DMS153 treated with DMSO at 0.1 percent for 48 hours (cell line): ENCODE results near the gene MIDN.
"Not testable (repeated sequence)": the region's sequence is repeated elsewhere in the genome, so short reads cannot be mapped to it uniquely, and the experiment has no call there.

Experiments
- DNase-seq: peaks from one replicate; lab custom pipeline; 2025; ENCODE audit not compliant: unreplicated experiment; lab: John Stamatoyannopoulos, UW

The MIDN gene

DNA sequence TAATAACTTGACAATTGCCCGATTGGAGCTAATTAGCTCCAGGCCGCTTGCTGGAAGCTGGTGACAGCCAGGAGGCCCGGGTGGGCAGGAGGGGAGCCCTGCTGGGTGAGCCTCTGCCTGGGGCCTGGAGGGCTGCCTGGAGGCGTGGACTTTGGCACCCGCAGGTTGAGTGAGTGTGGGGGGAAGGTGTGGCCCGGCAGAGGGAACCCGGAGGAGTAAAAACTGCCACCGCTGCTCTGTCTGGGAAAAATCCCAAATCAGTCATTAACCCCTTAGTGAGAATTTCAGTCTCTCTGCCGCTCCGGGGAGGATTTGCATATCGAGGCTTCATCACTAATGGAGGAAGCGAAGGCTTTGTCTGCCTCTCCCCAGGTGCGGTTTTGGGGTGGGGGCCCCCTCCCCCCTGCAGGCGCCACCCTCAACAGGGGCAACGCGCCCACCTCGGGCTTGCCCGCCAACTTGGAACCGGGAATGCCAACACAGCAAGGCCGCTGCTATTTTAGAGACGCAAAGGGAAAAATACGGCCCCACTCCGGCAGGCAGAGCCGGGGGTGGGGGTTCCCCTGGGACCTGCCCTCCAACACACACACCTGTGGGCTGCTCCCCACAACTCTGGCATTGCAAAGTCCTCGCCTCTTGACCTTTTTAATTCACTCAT lies 43.5 kb downstream of the MIDN start:
- DNase-seq: no peak

DNA sequence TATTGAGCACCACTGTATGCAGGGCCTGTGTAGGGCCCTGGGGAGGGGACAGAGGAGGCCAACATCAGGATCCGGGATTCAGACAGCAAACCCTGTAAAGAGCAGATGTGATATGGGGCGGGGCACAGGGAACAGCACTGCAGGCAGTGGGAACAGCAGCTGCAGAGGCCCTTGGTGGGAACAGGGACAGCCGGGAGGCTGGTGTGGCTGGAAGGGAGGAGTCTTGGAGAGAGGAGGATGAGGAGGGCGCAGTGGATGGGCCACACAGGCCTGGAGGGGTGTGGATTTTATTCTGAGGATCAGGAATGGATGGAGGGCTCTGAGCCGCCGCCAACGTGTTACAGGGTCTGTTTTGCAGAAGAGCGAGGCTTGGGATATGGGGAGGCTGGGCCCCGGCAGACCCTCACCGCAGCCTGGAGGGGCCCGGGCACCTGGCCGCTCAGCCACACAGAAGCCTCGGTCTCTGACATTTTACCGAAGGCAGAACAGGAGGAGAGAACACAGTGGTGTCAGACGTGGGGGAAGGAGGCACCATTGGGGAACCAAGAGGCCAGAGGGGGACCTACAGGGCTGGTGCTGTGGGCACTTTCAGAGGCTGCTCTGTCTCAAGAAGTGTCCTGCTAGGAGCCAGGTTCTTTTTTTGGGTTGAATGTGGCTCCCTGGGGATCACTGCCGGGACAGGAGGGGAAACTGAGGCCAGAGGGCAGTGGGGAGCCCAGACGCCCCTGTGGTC lies 44.2 kb downstream of the MIDN start:
- no peak for DNase-seq

DNA sequence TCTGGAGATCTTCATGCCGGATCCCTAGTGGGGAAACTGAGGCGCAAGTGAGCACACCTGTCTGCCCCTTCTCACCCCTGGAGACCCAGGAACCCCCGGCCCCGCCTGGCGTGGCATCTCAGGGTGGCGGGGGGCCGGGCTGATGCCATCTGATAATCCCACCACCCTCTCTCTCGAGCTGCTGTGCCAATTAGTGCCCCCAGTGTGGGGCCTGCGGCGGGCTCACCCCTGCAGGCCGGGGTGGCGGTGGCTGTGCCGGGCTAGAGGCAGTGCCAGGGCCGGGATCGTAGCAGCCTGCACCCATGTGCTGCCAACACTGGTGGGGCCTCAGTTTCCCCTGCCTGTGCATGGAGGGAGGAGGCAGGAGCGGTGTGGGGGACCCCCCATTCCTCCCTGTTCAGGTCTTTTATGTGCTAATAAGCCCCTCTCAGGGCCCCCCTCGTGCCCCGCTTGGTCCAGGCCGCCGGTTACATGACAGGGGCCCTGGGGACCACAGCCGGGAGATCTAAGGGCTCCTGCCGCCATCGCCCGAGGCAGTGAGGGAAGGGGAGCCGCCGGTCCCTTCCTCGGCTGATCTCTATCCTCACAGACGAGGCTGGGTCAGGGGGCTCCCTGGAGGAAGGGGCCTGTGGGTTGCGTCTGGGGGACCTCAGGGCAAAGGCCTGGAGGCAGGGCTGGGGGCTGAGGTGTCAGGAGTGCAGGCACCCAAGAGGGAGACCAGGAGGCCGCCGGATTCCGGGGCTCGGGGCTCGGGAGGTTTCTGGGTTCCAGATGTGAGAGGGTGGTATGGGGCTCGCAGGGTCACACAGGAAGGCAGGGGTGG lies 45.6 kb downstream of the MIDN start:
- DNase-seq: no peak

DNA sequence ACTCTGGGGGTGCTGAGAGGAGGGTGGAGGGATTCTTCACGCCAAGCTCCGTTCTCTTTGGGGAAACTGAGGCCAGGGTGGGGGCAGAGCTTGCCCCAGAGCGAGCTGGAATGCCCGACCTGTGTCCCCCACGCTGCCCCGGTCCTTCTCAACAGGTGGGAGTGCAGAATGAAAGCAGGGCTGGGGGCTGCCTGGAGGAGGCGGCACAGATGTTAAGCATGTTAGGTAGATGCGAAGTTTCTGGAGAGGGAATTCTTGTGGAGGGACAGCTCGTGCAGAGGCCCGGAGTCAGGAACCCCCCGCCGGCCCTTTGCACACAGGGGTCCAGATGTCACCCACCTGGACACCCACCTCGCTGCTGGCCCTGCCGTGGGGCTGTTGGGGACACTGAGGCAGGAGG lies 46.3 kb downstream of the MIDN start:
- DNase-seq: no peak

DNA sequence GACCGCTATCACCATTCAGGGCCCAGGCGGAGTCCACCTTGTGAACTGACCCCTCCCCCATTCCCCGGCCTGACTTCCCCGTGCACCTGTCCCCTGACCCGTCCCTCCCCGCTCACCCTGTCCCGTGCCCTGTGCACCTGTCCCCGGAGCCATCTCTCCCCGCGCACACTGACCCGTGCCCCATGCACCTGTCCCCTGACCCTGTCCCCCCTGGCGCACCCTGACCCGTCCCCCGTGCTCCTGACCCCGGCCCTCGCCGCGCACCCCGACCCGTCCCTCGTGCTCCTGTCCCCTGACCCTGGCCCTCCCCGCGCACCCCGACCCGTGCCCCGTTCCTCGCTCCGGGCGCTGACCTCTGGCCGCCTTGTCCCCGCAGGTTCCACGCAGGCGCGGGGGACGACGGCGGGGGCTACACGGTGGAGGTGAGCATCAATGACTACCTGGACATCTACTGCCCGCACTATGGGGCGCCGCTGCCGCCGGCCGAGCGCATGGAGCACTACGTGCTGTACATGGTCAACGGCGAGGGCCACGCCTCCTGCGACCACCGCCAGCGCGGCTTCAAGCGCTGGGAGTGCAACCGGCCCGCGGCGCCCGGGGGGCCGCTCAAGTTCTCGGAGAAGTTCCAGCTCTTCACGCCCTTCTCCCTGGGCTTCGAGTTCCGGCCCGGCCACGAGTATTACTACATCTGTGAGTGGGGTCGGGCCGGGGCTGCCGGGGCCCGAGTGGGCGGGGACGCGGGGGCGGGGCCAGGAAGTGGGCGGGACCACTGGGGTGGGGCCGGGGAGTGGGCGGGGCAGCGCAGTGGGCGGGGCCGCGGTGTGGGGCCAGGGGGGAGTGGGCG lies 47.0 kb downstream of the MIDN start:
- DNase-seq: no peak

DNA sequence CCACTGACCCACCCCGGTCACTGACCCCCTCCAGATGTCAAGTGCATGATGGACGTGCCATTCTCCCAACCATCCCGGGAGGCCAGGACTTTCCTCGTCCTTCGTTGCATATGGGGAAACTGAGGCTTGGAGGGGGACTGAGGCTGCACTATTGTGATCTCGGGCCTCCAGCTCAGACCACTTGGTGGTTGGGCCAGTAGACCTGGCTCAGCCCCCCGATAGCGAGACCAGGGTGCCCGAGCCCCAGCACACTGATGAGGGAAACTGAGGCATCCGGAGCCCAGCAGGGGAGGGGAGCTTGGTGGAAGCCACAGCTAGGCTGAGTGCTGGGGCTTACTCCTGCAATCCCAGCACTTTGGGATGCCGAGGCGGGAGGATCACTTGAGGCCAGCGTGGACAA lies 47.7 kb downstream of the MIDN start:
- no peak for DNase-seq

DNA sequence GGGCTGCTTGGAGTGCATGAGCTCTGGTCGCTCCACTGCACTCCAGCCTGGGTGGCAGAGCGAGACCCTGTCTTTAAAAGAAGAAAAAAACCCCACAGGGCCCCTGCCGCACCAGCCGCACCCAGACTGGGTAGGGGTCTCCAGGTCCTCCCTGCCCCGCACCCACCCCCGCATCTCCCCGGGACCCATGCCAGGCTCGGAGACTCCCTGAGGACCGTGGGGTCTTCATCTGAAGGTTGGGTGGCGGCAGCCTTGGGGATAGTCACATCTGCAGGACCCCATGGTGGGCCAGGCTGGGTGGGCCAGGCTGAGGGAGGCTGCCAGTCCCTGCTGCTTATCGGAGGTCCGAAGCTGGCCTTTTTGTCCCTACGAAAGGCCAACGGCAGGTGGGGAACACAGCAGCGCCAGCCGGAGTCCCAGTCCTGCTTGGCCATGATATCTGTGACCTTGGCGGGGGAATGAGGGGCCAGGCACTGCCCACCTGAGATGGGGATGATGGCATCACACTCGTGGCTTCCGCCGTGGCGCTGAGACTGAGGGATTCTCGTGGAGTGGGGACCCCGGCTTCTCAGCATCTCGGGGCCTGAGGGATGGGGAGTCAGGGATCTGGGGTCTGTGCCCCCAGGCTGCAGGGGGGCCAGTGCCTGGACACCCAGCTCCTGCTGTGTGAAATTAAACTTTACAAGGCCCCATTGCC lies 48.3 kb downstream of the MIDN start:
- no peak for DNase-seq

DNA sequence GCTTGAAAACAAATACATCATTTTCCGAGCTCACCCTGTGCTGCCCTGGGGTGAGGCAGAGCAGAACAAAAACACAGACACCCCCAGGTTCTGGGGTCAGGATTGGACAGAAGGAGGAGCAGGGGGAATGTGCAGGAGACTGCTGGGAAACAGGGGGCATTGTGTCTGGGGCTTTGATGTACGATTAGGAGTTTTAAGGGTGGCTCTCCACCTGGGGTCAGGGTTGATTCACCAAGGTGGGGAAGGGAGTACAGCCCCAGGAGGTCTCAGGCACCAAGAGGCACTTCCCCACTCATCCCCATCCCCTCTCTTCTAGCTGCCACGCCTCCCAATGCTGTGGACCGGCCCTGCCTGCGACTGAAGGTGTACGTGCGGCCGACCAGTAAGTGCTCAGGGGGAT lies 49.9 kb downstream of the MIDN start:
- DNase-seq: no peak

DNA sequence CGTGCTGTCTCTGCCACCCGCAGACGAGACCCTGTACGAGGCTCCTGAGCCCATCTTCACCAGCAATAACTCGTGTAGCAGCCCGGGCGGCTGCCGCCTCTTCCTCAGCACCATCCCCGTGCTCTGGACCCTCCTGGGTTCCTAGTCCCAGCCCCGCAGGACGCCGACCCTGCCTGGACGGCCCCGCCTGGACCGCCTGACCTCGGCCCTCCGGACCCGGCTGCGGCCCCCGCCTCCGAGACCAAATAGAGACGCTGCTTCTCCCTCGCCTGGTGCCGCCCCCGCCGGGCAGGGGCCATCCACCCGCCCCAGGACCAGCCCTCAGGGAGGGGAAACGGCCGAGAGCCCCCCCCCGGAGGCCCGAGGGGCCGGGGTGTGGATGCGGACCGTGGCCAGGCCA lies 51.4 kb downstream of the MIDN start:
- no peak for DNase-seq

DNA sequence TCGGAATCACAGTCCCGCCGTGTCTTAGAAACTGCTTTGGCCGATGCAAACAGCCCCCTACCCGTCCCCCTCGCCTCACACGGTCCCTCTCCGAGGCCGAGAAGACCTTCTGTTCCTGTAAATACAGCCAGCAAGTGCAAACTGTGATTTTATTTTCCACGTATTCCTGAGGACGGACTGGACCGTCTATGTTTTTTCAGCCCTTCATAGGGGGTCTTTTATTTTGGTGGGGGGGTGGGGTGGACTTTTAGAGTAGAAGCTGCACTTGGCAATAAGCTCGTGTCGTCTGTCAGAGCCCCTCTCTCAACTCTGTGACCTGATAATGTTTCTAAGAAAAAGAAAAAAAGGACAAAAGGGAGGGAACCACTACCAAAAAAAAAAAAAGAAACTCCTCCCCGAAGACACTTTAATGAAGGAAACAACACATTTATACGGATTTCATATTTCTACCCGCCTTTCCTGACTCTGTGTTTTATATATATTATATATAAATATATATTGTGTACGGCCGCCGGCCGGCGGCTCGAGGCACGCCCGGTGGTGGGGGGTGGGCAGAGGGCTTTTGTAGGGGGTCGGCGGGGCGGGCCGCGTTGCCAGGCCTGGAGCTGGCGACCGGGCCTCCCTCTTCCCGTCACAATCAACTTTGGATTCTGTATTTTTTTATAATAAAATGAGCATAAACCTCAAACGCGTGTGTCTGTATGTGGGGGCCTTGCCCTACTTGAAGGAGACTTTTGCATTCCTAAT lies 52.5 kb downstream of the MIDN start:
- no peak for DNase-seq

DNA sequence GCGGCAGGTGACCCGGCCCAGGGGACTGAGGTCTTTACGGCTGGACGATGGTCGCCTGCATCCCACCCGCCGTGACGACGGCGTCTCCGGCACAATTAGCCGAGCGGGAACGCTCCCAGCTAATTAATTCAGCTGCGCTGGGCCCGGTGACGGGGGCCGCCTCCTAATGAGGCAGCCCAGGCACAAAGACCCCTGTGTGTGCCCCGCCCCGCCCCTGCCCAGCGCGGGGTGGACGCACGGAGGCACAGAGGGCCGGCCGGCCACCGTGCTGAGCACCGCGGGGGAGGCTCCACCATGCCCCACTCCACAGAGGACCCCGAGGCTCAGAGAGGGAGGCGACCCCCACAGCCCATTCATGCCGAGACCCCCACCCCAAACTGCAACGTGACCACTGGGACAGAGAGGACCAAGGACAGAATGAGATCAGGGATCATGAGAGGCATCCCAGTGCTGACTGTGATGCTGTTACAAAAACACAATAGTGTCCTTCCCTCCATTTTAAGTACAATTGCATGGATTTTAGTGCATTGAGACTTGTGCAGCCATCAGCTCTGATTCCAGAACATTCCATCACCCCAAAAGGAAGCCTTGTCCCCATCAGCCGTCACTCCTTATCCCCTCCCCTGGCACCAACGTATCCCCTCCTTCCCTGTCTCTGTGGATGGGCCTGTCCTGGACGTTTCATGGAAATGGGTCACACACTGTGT lies 54.3 kb downstream of the MIDN start:
- DNase-seq: no peak

DNA sequence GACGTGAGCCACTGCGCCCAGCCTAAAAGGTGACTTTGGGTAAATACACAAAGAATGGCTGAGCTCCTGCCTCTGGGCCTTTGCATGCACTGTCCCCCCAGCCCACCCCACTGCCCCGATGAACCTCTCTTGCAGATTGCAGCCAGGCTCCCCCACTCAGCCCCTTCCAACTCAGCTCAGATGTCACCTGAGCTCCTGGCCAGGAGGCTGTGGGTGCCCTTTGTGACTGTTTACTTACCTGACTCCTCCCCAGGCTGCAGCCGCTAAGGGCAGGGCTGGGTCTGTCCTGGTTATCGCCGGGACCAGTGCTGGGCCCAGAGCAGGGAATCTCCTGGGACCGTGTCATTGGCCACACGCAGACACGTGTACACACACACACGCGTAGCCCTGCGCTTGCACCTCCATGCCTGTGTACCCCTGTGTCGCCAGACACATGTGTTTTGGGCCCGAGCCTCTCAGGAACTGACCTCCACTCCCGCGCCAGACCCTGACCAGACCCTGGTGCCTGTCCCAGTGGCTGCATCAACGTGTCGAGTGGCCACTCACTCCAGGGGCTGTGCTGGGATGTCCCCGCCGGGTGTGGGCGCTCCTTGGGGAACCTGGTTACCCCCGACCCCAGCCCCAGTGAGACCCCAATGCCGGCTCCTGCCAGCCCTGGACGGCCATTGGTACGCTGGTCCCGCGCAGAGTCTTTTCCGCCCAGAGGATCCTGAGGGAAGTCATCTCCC lies 56.0 kb downstream of the MIDN start:
- no peak for DNase-seq

DNA sequence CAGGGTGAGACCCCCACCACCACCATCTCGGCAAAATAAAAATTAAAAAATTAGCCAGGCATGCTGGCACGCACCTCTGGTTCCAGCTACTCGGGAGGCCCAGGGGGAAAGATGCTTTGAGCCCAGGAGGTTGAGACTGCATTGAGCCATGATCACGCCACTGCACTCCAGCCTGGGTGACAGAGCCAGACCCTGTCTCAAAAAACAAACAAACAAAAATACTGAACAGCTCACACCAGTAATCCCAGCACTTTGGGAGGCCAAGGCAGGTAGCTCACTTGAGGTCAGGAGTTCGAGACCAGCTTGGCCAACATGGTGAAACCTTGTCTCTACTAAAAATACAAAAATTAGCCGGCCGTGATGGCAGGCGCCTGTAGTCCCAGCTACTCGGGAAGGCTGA lies 57.0 kb downstream of the MIDN start:
- DNase-seq: not testable (repeated sequence)

DNA sequence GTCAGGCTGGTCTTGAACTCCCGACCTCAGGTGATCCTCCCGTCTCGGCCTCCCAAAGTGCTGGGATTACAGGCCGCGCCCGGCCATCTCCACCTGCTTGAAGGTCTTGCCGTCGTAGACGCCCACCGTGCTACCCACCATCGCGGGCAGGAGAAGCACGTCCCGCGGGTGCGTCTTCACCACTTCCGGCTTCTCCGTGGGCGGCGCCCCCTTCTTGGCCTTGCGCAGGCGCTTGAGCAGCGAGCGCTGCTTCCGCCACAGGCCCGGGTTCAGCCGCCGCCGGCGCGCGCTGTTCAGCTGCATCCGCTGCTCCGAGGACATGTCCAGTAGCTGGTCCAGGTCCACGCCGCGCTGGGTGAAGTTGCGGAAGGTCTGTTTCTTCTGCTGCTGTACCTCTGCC lies 58.9 kb downstream of the MIDN start:
- no peak for DNase-seq

DNA sequence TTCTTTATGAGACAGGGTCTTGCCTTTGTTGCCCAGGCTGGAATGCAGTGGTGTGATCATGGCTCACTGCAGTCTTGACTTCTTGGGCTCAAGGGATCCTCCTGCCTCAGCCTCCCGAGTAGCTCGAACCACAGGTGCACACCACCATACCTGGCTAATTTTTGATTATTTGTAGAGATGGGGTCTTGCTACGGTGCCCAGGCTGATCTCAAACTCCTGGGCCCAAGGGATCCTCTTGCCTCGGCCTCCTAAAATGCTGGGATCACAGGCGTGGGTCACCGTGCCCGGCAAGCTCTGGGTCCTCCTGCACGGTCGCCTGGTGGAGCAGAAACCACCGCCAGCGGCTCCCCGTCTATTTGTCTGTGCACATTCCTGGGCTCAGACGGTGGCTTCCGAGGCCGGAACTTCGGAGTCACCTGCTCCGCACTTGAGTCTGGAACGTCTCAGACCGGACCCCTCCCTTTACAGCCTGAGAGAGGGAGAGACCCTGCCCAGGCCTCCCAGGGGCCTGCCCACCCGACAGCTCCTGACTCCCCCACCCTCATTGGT lies 59.4 kb downstream of the MIDN start:
- DNase-seq: no peak

DNA sequence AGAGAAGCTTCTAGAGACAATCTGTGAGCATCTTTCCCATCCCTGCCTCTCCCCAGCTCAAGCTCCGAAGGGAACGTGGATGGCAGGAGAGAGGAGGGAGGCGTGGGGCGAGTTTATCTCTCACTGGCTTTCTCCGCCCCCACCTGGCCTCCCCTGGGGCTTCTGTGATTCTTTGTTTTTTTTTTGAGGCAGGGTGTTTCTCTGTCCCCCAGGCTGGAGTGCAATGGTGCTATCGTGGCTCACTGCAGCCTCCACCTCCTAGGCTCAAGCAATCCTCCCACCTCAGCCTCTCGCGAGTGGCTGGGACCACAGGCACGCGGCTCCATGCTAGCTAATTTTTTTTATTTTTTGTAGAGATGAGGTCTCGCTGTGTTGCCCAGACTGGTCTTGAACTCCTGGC lies 60.3 kb downstream of the MIDN start:
- no peak for DNase-seq
